KOPT-K1 (cell line): ENCODE measurements around the gene HOXD4.

Source experiments
- H3K27ac ChIP-seq: fragments of 200-600 bp; sonication (generic); 2 replicates; pipeline ENCODE4 v1.5.1; 2016; ENCODE audit warnings: antibody characterized with exemption, mild to moderate bottlenecking, low read depth, low read length; ENCODE audit not compliant: poor library complexity, severe bottlenecking
- H3K36me3 ChIP-seq: fragments of 200-600 bp; sonication (generic); 2 replicates; pipeline ENCODE4 v1.5.1; 2017; ENCODE audit warnings: antibody characterized with exemption, mild to moderate bottlenecking, low read length, moderate library complexity; ENCODE audit not compliant: insufficient read depth
- H3K9me3 ChIP-seq: fragments of 200-600 bp; sonication (generic); 2 replicates; pipeline ENCODE4 v1.5.1; 2017; ENCODE audit warnings: antibody characterized with exemption, low read length, mild to moderate bottlenecking; ENCODE audit not compliant: insufficient read depth, poor library complexity, severe bottlenecking

Gene HOXD4

GRCh38 chr2:176130147-176130956 is 21.0 kb upstream of the HOXD4 start:
- no peaks in the 10 kb centered on the region for H3K9me3 ChIP-seq
- H3K36me3 ChIP-seq: no peaks in the 10 kb centered on the region
- no peak overlapping the region for H3K27ac ChIP-seq

- H3K9me3 ChIP-seq: no peaks in the 10 kb centered on the region
- H3K36me3 ChIP-seq: no peaks in the 10 kb centered on the region
- no peak overlapping the region for H3K27ac ChIP-seq
Observed at GRCh38 chr2:176130957-176131847, 20.1 kb upstream of the HOXD4 start.

- Histone ChIP-seq H3K27ac (no peak overlapping the region), H3K9me3 (no peaks in the 10 kb centered on the region)
Observed at GRCh38 chr2:176131848-176132158, 19.5 kb upstream of the HOXD4 start.

DNA sequence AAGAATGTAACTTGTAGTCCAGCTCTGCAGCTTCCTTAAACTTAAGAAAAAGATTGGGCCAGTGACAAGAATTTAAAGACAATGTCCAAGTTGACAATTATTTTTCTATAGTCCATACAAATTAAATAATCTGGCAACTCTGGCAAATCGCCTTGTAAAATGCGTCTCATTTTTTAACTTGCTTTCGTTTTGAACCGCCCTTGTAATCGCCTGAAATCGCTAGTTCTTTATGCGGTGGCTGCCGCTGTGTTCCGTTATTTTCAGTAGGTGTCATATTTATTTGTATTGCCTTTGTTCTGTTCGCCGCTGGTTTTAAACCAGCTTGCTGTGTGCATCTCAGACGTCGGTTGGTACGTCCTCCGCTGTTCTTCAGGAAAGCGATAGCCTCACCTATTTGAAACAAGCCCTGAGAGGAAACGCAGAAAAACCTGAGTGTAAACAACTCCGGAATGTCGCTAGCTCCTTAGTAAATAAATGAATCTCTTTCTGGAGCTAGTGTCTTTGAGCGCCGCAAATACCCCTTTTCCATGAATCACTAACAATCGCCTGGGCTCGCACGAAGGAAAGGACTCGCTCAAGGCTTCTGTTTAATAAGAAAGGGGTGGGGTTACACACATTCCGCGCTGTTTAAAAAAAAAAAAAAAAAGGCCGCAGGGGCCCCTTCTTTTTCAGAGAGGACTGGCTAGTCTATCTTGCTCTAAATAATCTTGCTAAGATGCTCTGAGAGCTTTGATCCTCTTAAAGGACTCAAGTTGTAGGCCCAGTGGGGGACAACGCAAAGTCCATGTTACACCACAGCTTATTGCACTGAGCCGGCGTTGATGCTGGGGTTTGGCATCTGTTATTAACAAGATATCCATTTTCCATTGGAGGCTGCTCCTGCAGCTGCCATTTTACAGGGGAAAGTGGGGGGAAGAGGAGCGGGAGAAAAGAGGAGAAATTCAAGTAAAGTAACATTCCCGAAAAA is 18.9 kb upstream of the HOXD4 start:
- Histone ChIP-seq H3K36me3 (no peaks in the 10 kb centered on the region), H3K9me3 (no peaks in the 10 kb centered on the region), H3K27ac (no peak overlapping the region)

More at GRCh38 chr2:176131848-176132158, 19.5 kb upstream of the HOXD4 start:
- H3K36me3 ChIP-seq: no peaks in the 10 kb centered on the region

GRCh38 chr2:176133389-176133788 is 18.0 kb upstream of the HOXD4 start:
- Histone ChIP-seq H3K36me3 (no peaks in the 10 kb centered on the region), H3K9me3 (no peaks in the 10 kb centered on the region), H3K27ac (no peak overlapping the region)

DNA sequence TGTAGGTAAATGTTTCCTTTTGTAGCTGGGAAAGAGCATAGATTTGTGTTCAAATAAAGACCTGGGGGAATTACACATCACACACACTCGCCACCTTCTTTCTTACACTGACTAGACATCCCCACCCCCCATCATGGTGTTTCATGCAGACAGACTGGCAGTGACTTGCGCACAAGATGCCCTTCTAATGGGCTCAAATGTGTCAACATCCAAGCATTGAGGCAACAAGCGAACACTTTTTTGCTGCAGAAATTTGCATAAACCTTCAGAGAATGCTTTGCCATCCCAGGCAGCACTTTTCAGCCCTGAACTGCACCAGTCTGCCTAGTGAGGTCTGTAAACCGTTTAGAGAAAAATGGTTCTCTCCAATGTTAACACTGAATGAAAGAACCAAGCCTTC is 17.3 kb upstream of the HOXD4 start:
- no peaks in the 10 kb centered on the region for H3K36me3 ChIP-seq
- H3K27ac ChIP-seq: no peak overlapping the region
- H3K9me3 ChIP-seq: no peaks in the 10 kb centered on the region

DNA sequence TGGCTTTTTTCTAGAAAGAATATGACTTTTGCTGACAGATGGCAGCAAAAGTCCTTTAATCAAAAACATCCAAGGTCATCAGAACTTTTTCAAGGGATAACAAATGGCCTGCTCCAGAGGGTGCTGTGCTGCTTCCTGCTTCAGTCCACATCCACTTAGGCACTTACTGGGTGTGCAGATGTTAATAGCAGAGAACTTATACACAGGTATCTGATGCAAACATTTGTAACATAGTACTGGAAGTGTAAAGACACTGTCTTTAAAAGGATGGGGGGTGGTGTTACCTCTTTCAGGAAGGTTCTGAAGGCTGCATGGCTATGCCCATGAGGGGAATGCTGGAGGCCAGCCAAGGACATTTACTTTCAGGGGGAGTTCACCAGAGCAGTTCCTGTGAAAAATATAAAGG is 16.3 kb upstream of the HOXD4 start:
- no peak overlapping the region for H3K27ac ChIP-seq
- no peaks in the 10 kb centered on the region for H3K36me3 ChIP-seq
- H3K9me3 ChIP-seq: no peaks in the 10 kb centered on the region

DNA sequence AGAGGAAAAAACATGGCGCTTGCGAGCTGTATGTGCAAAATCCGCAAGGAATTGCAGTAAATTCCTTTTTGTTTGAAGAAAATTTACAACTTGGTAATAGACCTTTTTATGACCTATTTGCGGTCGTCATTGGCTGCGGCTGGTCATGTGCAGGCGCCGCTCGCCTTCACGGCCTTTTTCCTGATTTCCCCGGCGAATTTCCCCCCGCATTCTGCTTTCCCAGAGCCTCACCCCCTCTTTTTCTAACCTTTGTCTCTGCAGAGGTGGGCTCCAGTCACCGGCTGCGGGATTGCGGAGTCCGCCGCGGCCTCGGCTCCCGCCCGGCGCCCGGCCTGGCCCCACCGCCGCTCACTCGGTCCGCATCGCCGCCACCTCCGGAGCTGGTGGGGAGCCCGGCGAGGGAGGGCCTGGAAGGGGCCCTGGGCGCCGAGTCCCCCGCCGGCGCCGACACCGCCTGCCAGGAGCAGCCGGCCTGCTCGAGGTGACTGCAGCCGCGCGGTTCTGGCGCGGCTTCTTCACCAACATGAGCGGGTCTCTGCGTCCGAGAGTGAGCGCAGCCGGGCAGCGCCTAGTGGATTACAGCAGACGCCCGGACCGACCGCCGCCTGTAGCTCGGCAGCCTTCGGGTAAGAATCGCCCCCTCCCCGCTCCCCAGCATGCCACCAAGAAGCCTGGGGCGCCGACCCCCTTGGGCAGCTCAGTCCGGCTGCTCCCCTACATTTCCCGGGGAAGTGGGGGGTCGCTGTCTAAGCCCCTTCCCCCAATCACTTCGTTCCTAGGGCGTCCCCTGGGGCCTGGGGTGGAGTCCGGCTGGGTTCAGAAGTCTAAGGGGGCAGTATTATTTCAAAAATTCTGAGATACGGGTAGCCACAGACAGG is 14.7 kb upstream of the HOXD4 start:
- Histone ChIP-seq H3K9me3 (no peaks in the 10 kb centered on the region), H3K27ac (no peak overlapping the region), H3K36me3 (no peaks in the 10 kb centered on the region)

DNA sequence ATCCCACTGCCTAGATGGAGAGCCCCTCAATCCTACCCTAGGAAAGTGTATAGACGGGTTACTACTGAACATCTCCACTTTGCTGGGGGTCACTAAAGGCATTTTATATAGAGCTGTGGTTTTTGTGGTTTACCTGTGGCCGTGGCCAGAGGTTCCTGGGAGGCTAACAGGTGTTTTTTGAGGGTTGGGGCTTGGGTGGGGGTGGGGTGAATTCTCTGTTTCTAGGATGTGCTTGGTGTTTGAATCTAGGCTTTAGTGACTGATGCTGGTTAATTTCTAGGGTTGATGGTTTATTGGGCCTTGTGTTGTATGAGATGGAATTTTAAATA is 14.1 kb upstream of the HOXD4 start:
- no peaks in the 10 kb centered on the region for H3K36me3 ChIP-seq
- H3K27ac ChIP-seq: no peak overlapping the region
- H3K9me3 ChIP-seq: no peaks in the 10 kb centered on the region

GRCh38 chr2:176137906-176138305 is 13.4 kb upstream of the HOXD4 start:
- Histone ChIP-seq H3K9me3 (no peaks in the 10 kb centered on the region), H3K36me3 (no peaks in the 10 kb centered on the region), H3K27ac (no peak overlapping the region)

DNA sequence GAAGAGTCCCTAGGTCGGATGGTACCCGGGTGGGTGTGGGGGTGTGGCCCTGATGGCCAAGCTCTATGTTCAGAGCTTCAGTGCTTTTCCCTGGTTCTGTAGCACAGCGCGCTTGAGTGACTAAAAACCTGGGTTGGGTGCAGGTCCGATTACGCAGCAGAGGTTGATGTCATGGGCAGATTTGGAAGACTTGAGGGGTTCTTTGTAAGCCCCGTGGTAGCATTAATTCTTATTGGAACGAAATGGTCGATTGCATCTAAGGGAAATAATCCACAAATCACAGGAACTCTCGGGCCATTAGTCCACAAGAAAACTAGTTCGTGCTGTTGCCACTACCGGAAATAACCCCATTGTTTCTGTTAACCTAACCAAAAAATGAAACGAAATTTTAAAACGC is 12.8 kb upstream of the HOXD4 start:
- Histone ChIP-seq H3K9me3 (no peaks in the 10 kb centered on the region), H3K27ac (no peak overlapping the region), H3K36me3 (no peaks in the 10 kb centered on the region)

DNA sequence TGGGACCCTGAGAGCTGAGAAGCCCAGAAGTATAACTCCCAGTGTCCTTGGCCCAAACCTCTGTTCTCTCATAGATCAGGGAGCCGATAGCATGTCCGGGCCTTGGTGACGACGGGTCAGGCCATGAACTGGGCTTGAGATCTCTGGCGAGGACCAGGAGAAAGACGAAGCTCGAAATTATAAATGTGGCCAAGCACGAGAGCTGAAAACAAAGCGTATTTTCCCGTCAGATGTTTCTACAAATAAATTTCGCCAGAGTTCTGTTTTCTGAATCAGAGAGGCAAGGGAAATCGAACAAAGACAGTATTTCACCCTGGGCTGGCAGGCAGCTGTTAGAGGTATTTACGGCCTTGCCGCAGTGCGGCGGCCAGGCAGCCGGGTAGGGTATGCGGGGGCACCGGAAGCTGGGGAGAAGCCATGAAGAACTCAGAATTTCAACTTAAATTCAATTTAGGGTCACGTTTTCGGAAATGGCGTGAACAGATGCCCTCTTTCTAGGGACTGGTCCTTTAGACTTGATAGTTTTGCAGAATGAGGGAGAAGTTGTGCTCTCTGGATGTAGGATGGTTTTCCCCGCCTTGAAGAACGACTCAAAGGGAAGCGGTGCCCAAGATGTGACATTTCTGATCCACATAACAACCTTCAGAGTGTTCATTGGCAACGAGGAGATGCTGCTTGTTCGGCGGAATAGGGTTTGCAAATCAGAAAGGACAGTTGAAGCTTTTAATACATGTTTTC is 12.3 kb upstream of the HOXD4 start:
- H3K9me3 ChIP-seq: no peaks in the 10 kb centered on the region
- H3K36me3 ChIP-seq: no peaks in the 10 kb centered on the region
- H3K27ac ChIP-seq: no peak overlapping the region

- Histone ChIP-seq H3K36me3 (no peaks in the 10 kb centered on the region), H3K27ac (no peak overlapping the region), H3K9me3 (no peaks in the 10 kb centered on the region)
Observed at GRCh38 chr2:176139661-176140512, 11.5 kb upstream of the HOXD4 start.
